Measurements from ENCODE around the gene CCL4L2.
"Not testable (repeated sequence)": the region's sequence is repeated elsewhere in the genome, so short reads cannot be mapped to it uniquely, and the experiment has no call there.

Gene CCL4L2

GRCh38 chr17:36210439-36211211 lies at the start of gene CCL4L2:
Gene CCL4L2 (plus strand): TSS chr17:36211063.
- DNase-seq, result not testable (repeated sequence)

- not testable (repeated sequence) for DNase-seq
Measured at GRCh38 chr17:36168836-36169235, 42.0 kb upstream of the CCL4L2 start.

- not testable (repeated sequence) for DNase-seq
Measured at GRCh38 chr17:36176536-36176935, 34.3 kb upstream of the CCL4L2 start, which contains the start of gene TBC1D3B. Gene TBC1D3B (minus strand): TSS chr17:36176636. CDS start chr17:36175050, 1,586 bp downstream.

GRCh38 chr17:36181446-36182175 lies 29.3 kb upstream of the CCL4L2 start:
- not testable (repeated sequence) for DNase-seq

- DNase-seq, result no peak
Measured at GRCh38 chr17:36182176-36183000, 28.5 kb upstream of the CCL4L2 start.

- DNase-seq, result no peak
Measured at GRCh38 chr17:36183001-36183971, 27.6 kb upstream of the CCL4L2 start.

- no peak for DNase-seq
Measured at GRCh38 chr17:36184023-36184765, 26.7 kb upstream of the CCL4L2 start.

- DNase-seq, result no peak
Measured at GRCh38 chr17:36185416-36185815, 25.4 kb upstream of the CCL4L2 start.

- DNase-seq, result not testable (repeated sequence)
Measured at GRCh38 chr17:36186810-36187763, 23.8 kb upstream of the CCL4L2 start.

GRCh38 chr17:36187943-36188665 lies 22.8 kb upstream of the CCL4L2 start:
- not testable (repeated sequence) for DNase-seq

- peak; percentile 75 for DNase-seq
Measured at GRCh38 chr17:36188891-36189306, 22.0 kb upstream of the CCL4L2 start.

GRCh38 chr17:36189993-36190392 lies 20.9 kb upstream of the CCL4L2 start:
- DNase-seq, result not testable (repeated sequence)

- DNase-seq, result not testable (repeated sequence)
Measured at GRCh38 chr17:36190549-36191330, 20.1 kb upstream of the CCL4L2 start.

GRCh38 chr17:36193216-36193775 lies 17.6 kb upstream of the CCL4L2 start:
- no peak for DNase-seq

GRCh38 chr17:36194147-36194831 lies 16.6 kb upstream of the CCL4L2 start:
- not testable (repeated sequence) for DNase-seq

GRCh38 chr17:36194832-36195433 lies 15.9 kb upstream of the CCL4L2 start:
- not testable (repeated sequence) for DNase-seq
